Upper lobe of left lung (tissue), 6 donors: ENCODE measurements around the gene PPP2R5E. TPM values are rescaled to one million over a fixed set of nuclear protein-coding genes. Genes with fewer than 3 reads are reported as not detected.

ENCODE experiments used
- ATAC-seq, 2 donors: fragments of 200-7000 bp; cut with Tn5 transposase; one replicate each; pipeline ENCODE4 v1.9.1; 2022; ENCODE audit warnings: mild to moderate bottlenecking in 2 of 2, moderate library complexity in 2 of 2; ENCODE audit not compliant: low FRiP score in 2 of 2
- DNase-seq, 2 donors: peaks; one replicate each; pipeline ENCODE4 v3.0.0-alpha.2; 2019 to 2020
- H3K27ac ChIP-seq, 4 donors: fragments of 200-600 bp; sonication (generic); one replicate each; pipeline ENCODE4 v1.5.1; 2016 to 2019
- H3K27me3 ChIP-seq, 4 donors: fragments of 200-600 bp; sonication (generic); one replicate each; pipeline ENCODE4 v1.5.1; 2017 to 2019
- H3K36me3 ChIP-seq, 4 donors: fragments of 200-600 bp; sonication (generic); one replicate each; pipeline ENCODE4 v1.5.1; 2016 to 2019
- H3K4me1 ChIP-seq, 4 donors: fragments of 200-600 bp; sonication (generic); one replicate each; pipeline ENCODE4 v1.5.1; 2018 to 2019
- H3K4me3 ChIP-seq, 4 donors: fragments of 200-600 bp; sonication (generic); one replicate each; pipeline ENCODE4 v1.5.1; 2017 to 2019; ENCODE audit warnings: mild to moderate bottlenecking in 2 of 4, moderate library complexity in 1 of 4
- H3K9me3 ChIP-seq, 4 donors: fragments of 200-600 bp; sonication (generic); one replicate each; pipeline ENCODE4 v1.5.1; 2018 to 2019
- CTCF ChIP-seq, 6 experiments: fragments of 450-650 bp in 4 of 6; fragments of 200-600 bp in 2 of 6; sonication (generic) in 2 of 6; IDR thresholded peaks; one replicate each; pipeline ENCODE4 v1.5.1; 2016 to 2019; ENCODE audit warnings: antibody characterized with exemption in 6 of 6
- EP300 ChIP-seq, 4 donors: sonication (generic); formaldehyde crosslinking; IDR thresholded peaks; one replicate each; pipeline ENCODE4 v1.5.1; 2017; ENCODE audit warnings: antibody characterized with exemption in 4 of 4, control low read depth in 2 of 4
- POLR2A ChIP-seq, 4 donors: fragments of 450-650 bp; IDR thresholded peaks; one replicate each; pipeline ENCODE4 v1.5.1; 2016 to 2017; ENCODE audit warnings: antibody characterized with exemption in 4 of 4, mild to moderate bottlenecking in 2 of 4
- POLR2AphosphoS5 ChIP-seq, 2 donors: sonication (generic); formaldehyde crosslinking; IDR thresholded peaks; one replicate each; pipeline ENCODE4 v1.5.1; 2017; ENCODE audit warnings: antibody characterized with exemption in 2 of 2
- WGBS, 2 donors: methylation state at CpG; one replicate each; pipeline ENCODE4 v1.1.5; 2017 to 2018; 5-methylcytosine and 5-hydroxymethylcytosine counted together
- total RNA-seq, 6 donors: library from RNA; depleted of rRNA in 4 of 6; stranded (reverse); fragments of >200 nt in 4 of 6; gene quantifications; one replicate each; pipeline versions ENCODE4 v1.1.0 to v1.2.1, GENCODE V29; 2016 to 2021
- donor health status: DM: no; HTN: no; CAD: no; lungs with moderate emphysema.
- donor health status: DM: no; HTN: yes; CAD: no; lungs with severe emphysema.

The PPP2R5E gene
- total RNA-seq, 6 donors from 2014 or later: 10.1 to 42.4 (median 34.5) TPM

GRCh38 chr14:63343878-63344277 is 199.3 kb downstream of the PPP2R5E start:
- no peaks in the 10 kb centered on the region for H3K9me3 ChIP-seq
- no peaks in the 10 kb centered on the region for H3K36me3 ChIP-seq
- H3K27ac ChIP-seq: no peak overlapping the region
- DNase-seq (no peak), ATAC-seq (no peak)
- H3K4me3 ChIP-seq: no peak overlapping the region
- WGBS, 2 donors: 69 to 77% methylated on average over 1 of the region's 1 CpG
- H3K4me1 ChIP-seq: no peaks in the 10 kb centered on the region
- no peak for TF ChIP-seq EP300 (IDR thresholded peaks at IDR 0.05)
- TF ChIP-seq POLR2A (IDR thresholded peaks at IDR 0.05): no peak
- no peak for TF ChIP-seq CTCF (IDR thresholded peaks at IDR 0.05)
- no peak for TF ChIP-seq POLR2AphosphoS5 (IDR thresholded peaks at IDR 0.05)
- no peaks in the 10 kb centered on the region for H3K27me3 ChIP-seq

GRCh38 chr14:63342371-63342770 is 200.8 kb downstream of the PPP2R5E start:
- Histone ChIP-seq H3K27ac (no peak overlapping the region), H3K4me1 (no peaks in the 10 kb centered on the region), H3K4me3 (no peak overlapping the region), H3K27me3 (no peaks in the 10 kb centered on the region), H3K36me3 (no peaks in the 10 kb centered on the region), H3K9me3 (no peaks in the 10 kb centered on the region)
- no peak for TF ChIP-seq CTCF (IDR thresholded peaks at IDR 0.05)
- TF ChIP-seq POLR2AphosphoS5 (IDR thresholded peaks at IDR 0.05): no peak
- no peak for TF ChIP-seq POLR2A (IDR thresholded peaks at IDR 0.05)
- no peak for TF ChIP-seq EP300 (IDR thresholded peaks at IDR 0.05)
- 66 to 80% methylated on average over 7 of the region's 7 CpGs for WGBS, 2 donors
- ATAC-seq (no peak), DNase-seq (no peak)

- H3K4me1 ChIP-seq: no peaks in the 10 kb centered on the region
- no peak for ATAC-seq
- 81% methylated on average over 6 of the region's 6 CpGs for WGBS, 2 donors
- no peaks in the 10 kb centered on the region for H3K27me3 ChIP-seq
- no peak for DNase-seq
- H3K36me3 ChIP-seq: no peaks in the 10 kb centered on the region
- H3K9me3 ChIP-seq: no peaks in the 10 kb centered on the region
- no peak overlapping the region for H3K27ac ChIP-seq
- H3K4me3 ChIP-seq: no peak overlapping the region
- no peak for TF ChIP-seq POLR2A (IDR thresholded peaks at IDR 0.05)
Observed at GRCh38 chr14:63328787-63329737, 214.1 kb downstream of the PPP2R5E start.

- Histone ChIP-seq H3K36me3 (no peaks in the 10 kb centered on the region), H3K27me3 (no peaks in the 10 kb centered on the region), H3K27ac (no peak overlapping the region), H3K4me3 (no peak overlapping the region), H3K4me1 (no peaks in the 10 kb centered on the region), H3K9me3 (no peaks in the 10 kb centered on the region)
- DNase-seq: no peak
- ATAC-seq: no peak
- TF ChIP-seq POLR2A (IDR thresholded peaks at IDR 0.05) (no peak), CTCF (IDR thresholded peaks at IDR 0.05) (no peak), POLR2AphosphoS5 (IDR thresholded peaks at IDR 0.05) (no peak), EP300 (IDR thresholded peaks at IDR 0.05) (no peak)
- WGBS, 2 donors: 92 to 93% methylated on average over 5 of the region's 5 CpGs
Observed at GRCh38 chr14:63326840-63327239, 216.3 kb downstream of the PPP2R5E start.

- H3K27ac ChIP-seq: no peak overlapping the region
- no peaks in the 10 kb centered on the region for H3K9me3 ChIP-seq
- H3K4me3 ChIP-seq: no peak overlapping the region
- H3K4me1 ChIP-seq: no peaks in the 10 kb centered on the region
- no peak for DNase-seq
- H3K27me3 ChIP-seq: no peaks in the 10 kb centered on the region
- 67 to 68% methylated on average over 9 of the region's 9 CpGs for WGBS, 2 donors
- no peak for ATAC-seq
- H3K36me3 ChIP-seq: no peaks in the 10 kb centered on the region
- no peak for TF ChIP-seq POLR2AphosphoS5 (IDR thresholded peaks at IDR 0.05)
- no peak for TF ChIP-seq POLR2A (IDR thresholded peaks at IDR 0.05)
- TF ChIP-seq EP300 (IDR thresholded peaks at IDR 0.05): no peak
- TF ChIP-seq CTCF (IDR thresholded peaks at IDR 0.05): no peak
Observed at GRCh38 chr14:63322897-63323573, 220.1 kb downstream of the PPP2R5E start.
